ENCODE measurements around the gene PRPF19. TPM values are rescaled to one million over a fixed set of nuclear protein-coding genes. Genes with fewer than 3 reads are reported as not detected.

PRPF19 gene
- total RNA-seq, 1 experiment from 2014 or later = 115 TPM

- intact Hi-C loops (cut with micrococcal nuclease) = no loop called here
- Mint-ChIP-seq H3K27me3 (ENCODE audit: insufficient read depth, unreplicated experiment) (no peaks in the 10 kb centered on the region), H3K4me3 (ENCODE audit: unreplicated experiment) (no peak overlapping the region), H3K9me3 (ENCODE audit: unreplicated experiment) (no peaks in the 10 kb centered on the region), H3K27ac (ENCODE audit: low read depth, unreplicated experiment) (no peak overlapping the region), H3K36me3 (ENCODE audit: insufficient read depth, unreplicated experiment) (peaks cover 20% of the 10 kb centered on the region), H3K4me1 (ENCODE audit: insufficient read depth, unreplicated experiment) (peaks cover 19% of the 10 kb centered on the region)
- CTCF ChIA-PET = interaction anchor here (2.1 kb wide), 1 partner anchor 208 kb away, joined by 6 read pairs; no protein-coding TSS in a partner anchor
- DNase-seq (ENCODE audit: unreplicated experiment) = no peak
- POLR2A ChIA-PET = no interaction called here
- TF ChIP-seq, protein P1, sequence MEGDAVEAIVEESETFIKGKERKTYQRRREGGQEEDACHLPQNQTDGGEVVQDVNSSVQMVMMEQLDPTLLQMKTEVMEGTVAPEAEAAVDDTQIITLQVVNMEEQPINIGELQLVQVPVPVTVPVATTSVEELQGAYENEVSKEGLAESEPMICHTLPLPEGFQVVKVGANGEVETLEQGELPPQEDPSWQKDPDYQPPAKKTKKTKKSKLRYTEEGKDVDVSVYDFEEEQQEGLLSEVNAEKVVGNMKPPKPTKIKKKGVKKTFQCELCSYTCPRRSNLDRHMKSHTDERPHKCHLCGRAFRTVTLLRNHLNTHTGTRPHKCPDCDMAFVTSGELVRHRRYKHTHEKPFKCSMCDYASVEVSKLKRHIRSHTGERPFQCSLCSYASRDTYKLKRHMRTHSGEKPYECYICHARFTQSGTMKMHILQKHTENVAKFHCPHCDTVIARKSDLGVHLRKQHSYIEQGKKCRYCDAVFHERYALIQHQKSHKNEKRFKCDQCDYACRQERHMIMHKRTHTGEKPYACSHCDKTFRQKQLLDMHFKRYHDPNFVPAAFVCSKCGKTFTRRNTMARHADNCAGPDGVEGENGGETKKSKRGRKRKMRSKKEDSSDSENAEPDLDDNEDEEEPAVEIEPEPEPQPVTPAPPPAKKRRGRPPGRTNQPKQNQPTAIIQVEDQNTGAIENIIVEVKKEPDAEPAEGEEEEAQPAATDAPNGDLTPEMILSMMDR (IDR thresholded peaks at IDR 0.05; ENCODE audit: unreplicated experiment) = no peak
- no TSS peak for BruUV-seq (replicated peaks)
Observed at GRCh38 chr11:60921259-60921658, 14.9 kb upstream of the PRPF19 start.

DNA sequence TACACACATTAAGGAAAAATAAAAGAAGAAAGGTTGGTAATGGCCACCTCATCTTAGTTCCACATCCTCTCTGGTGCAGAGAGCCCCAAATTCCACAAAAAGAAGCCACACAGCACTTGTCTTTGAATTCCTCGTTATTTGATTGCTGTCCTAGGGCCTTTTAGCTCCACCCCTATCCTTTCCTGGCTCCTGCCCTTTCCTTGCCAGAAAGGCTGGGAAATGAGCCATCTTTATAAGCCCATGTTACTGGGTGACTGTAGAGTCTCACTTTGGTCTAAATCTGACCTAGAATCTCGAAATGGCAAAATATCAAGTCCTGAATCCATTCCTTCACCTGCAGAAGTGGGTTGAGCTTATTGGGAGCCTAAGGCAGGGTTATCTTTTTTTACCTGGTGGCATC lies 13.6 kb upstream of the PRPF19 start:
- ChIA-PET POLR2A (no interaction called here), CTCF (interaction anchor here (0.9 to 2.1 kb wide), 4 partner anchors 18 to 210 kb away, joined by 3 to 6 read pairs (median 4); no protein-coding TSS in a partner anchor)
- no peak for DNase-seq (ENCODE audit: unreplicated experiment)
- peaks cover 20% of the 10 kb centered on the region for H3K36me3 Mint-ChIP-seq (ENCODE audit: insufficient read depth, unreplicated experiment)
- H3K27me3 Mint-ChIP-seq (ENCODE audit: insufficient read depth, unreplicated experiment) = no peaks in the 10 kb centered on the region
- BruUV-seq (replicated peaks) = no TSS peak
- no peaks in the 10 kb centered on the region for H3K9me3 Mint-ChIP-seq (ENCODE audit: unreplicated experiment)
- peaks cover 16% of the 10 kb centered on the region for H3K4me1 Mint-ChIP-seq (ENCODE audit: insufficient read depth, unreplicated experiment)
- H3K27ac Mint-ChIP-seq (ENCODE audit: low read depth, unreplicated experiment) = no peak overlapping the region
- intact Hi-C loops (cut with micrococcal nuclease) = loop anchor here (10.0 kb wide), 1 partner anchor 245 kb away; the partner anchor contains the start of gene VPS37C
- TF ChIP-seq, protein P1 (IDR thresholded peaks at IDR 0.05; ENCODE audit: unreplicated experiment) = no peak
- no peak overlapping the region for H3K4me3 Mint-ChIP-seq (ENCODE audit: unreplicated experiment)

- no peak overlapping the region for H3K27ac Mint-ChIP-seq (ENCODE audit: low read depth, unreplicated experiment)
Observed at GRCh38 chr11:60919320-60919719, 12.9 kb upstream of the PRPF19 start.

DNA sequence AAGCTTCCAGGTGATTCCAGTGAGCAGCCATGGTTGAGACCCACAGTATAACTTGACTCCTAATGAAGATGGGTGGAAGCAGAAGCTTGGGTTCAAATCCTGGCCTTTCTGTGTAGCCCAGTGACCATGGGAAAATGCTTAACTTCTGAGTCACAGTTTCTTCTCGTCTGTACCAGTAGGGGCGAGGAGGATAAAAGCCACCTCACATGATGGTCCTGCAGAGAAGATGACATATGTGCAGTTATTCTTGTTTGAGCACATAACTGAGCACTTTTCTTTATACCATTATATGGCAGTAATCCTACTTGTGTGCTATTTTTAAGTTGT lies 12.5 kb upstream of the PRPF19 start:
- Mint-ChIP-seq H3K36me3 (ENCODE audit: insufficient read depth, unreplicated experiment) (peaks cover 20% of the 10 kb centered on the region), H3K4me1 (ENCODE audit: insufficient read depth, unreplicated experiment) (peaks cover 17% of the 10 kb centered on the region), H3K27ac (ENCODE audit: low read depth, unreplicated experiment) (no peak overlapping the region), H3K9me3 (ENCODE audit: unreplicated experiment) (no peaks in the 10 kb centered on the region), H3K4me3 (ENCODE audit: unreplicated experiment) (no peak overlapping the region), H3K27me3 (ENCODE audit: insufficient read depth, unreplicated experiment) (no peaks in the 10 kb centered on the region)
- ChIA-PET POLR2A (interaction anchor here (0.6 to 1.1 kb wide), 2 partner anchors 14 to 1937 kb away, joined by 3 to 4 read pairs; no protein-coding TSS in a partner anchor), CTCF (interaction anchor here (0.8 to 2.0 kb wide), 7 partner anchors 8 to 268 kb away, joined by 3 to 8 read pairs (median 4); no protein-coding TSS in a partner anchor)
- no TSS peak for BruUV-seq (replicated peaks)
- intact Hi-C loops (cut with micrococcal nuclease) = loop anchor here (10.0 kb wide), 1 partner anchor 246 kb away; the partner anchor contains the start of gene VPS37C
- DNase-seq (ENCODE audit: unreplicated experiment) = no peak
- TF ChIP-seq, protein P1 (IDR thresholded peaks at IDR 0.05; ENCODE audit: unreplicated experiment) = no peak

More at GRCh38 chr11:60919320-60919719, 12.9 kb upstream of the PRPF19 start:
- Mint-ChIP-seq H3K4me3 (ENCODE audit: unreplicated experiment) (no peak overlapping the region), H3K9me3 (ENCODE audit: unreplicated experiment) (no peaks in the 10 kb centered on the region), H3K4me1 (ENCODE audit: insufficient read depth, unreplicated experiment) (peaks cover 16% of the 10 kb centered on the region), H3K27me3 (ENCODE audit: insufficient read depth, unreplicated experiment) (no peaks in the 10 kb centered on the region), H3K36me3 (ENCODE audit: insufficient read depth, unreplicated experiment) (peaks cover 20% of the 10 kb centered on the region)
- no TSS peak for BruUV-seq (replicated peaks)
- TF ChIP-seq, protein P1 (IDR thresholded peaks at IDR 0.05; ENCODE audit: unreplicated experiment) = no peak
- ChIA-PET POLR2A (interaction anchor here (0.6 to 1.1 kb wide), 2 partner anchors 14 to 1936 kb away, joined by 3 to 4 read pairs; no protein-coding TSS in a partner anchor), CTCF (interaction anchor here (1.1 to 2.1 kb wide), 5 partner anchors 8 to 209 kb away, joined by 3 to 8 read pairs (median 6); no protein-coding TSS in a partner anchor)
- no peak for DNase-seq (ENCODE audit: unreplicated experiment)
- intact Hi-C loops (cut with micrococcal nuclease) = loop anchor here (10.0 kb wide), 1 partner anchor 245 kb away; the partner anchor contains the start of gene VPS37C
